Neuronal stem cell (in vitro differentiated cells): ENCODE results near the gene C3.
A peak's percentile ranks its signal among the peaks of the same experiment; 100 is the strongest.

Experiments used
- DNase-seq: peaks from one replicate; pipeline ENCODE4 v3.0.0-alpha.2; 2013; ENCODE audit warnings: low spot score
- H2AFZ ChIP-seq: one replicate; pipeline ENCODE4 v1.6.1; 2013; ENCODE audit warnings: mild to moderate bottlenecking, low read length, inconsistent platforms
- H2AK5ac ChIP-seq: 2 replicates; pipeline ENCODE4 v1.6.1; 2013; ENCODE audit warnings: low read depth, mild to moderate bottlenecking, inconsistent platforms, low read length, moderate library complexity, mixed read lengths
- H2BK120ac ChIP-seq: 2 replicates; pipeline ENCODE4 v1.6.1; 2013; ENCODE audit warnings: low read depth, mild to moderate bottlenecking, inconsistent platforms, low read length, moderate library complexity, mixed read lengths
- H2BK12ac ChIP-seq: one replicate; pipeline ENCODE4 v1.6.1; 2013; ENCODE audit warnings: low read length, inconsistent platforms
- H2BK15ac ChIP-seq: 2 replicates; pipeline ENCODE4 v1.6.1; 2013; ENCODE audit warnings: mild to moderate bottlenecking, low read length, inconsistent platforms, mixed read lengths
- H2BK5ac ChIP-seq: one replicate; pipeline ENCODE4 v1.6.1; 2013; ENCODE audit warnings: inconsistent platforms, mild to moderate bottlenecking, low read length, moderate library complexity
- H3K14ac ChIP-seq: one replicate; pipeline ENCODE4 v1.6.1; 2013; ENCODE audit warnings: low read length, inconsistent platforms
- H3K18ac ChIP-seq: 2 replicates; pipeline ENCODE4 v1.6.1; 2013; ENCODE audit warnings: low read length, inconsistent platforms
- H3K23ac ChIP-seq: 2 replicates; pipeline ENCODE4 v1.6.1; 2013; ENCODE audit warnings: low read depth, mild to moderate bottlenecking, mixed read lengths, low read length, inconsistent platforms; ENCODE audit not compliant: poor library complexity
- H3K27ac ChIP-seq: replicated peaks from 3 replicates; pipeline ENCODE4 v1.5.1; 2013; ENCODE audit warnings: low read length, inconsistent platforms
- H3K27me3 ChIP-seq, 3 experiments: 2 replicates each; pipeline ENCODE4 v1.6.1; 2013; ENCODE audit warnings: low read length in 3 of 3, mild to moderate bottlenecking in 2 of 3, inconsistent platforms in 1 of 3, low read depth in 1 of 3, mixed read lengths in 1 of 3, moderate library complexity in 1 of 3; ENCODE audit not compliant: control insufficient read depth in 3 of 3, insufficient read depth in 3 of 3
- H3K36me3 ChIP-seq, 2 donors: replicated peaks in 1 of 2; 2 replicates each; pipeline ENCODE4 v1.6.1; 2013; ENCODE audit warnings: low read length in 2 of 2; ENCODE audit not compliant: control insufficient read depth in 2 of 2, insufficient read depth in 2 of 2
- H3K4ac ChIP-seq: 2 replicates; pipeline ENCODE4 v1.6.1; 2013; ENCODE audit warnings: inconsistent platforms, mild to moderate bottlenecking, low read length, moderate library complexity
- H3K4me1 ChIP-seq, 2 donors: 1 replicate in 1 of 2; 2 replicates in 1 of 2; pipeline ENCODE4 v1.6.1; 2013; ENCODE audit warnings: low read length in 2 of 2, low read depth in 1 of 2; ENCODE audit not compliant: control insufficient read depth in 2 of 2, insufficient read depth in 1 of 2
- H3K4me2 ChIP-seq: one replicate; pipeline ENCODE4 v1.6.1; 2013; ENCODE audit warnings: mild to moderate bottlenecking, low read length, inconsistent platforms; ENCODE audit not compliant: insufficient read depth, poor library complexity, severe bottlenecking
- H3K4me3 ChIP-seq, 2 donors: 2 replicates each; pipeline ENCODE4 v1.5.1; 2013; ENCODE audit warnings: low read length in 2 of 2, mild to moderate bottlenecking in 2 of 2, inconsistent platforms in 1 of 2, moderate library complexity in 1 of 2
- H3K79me1 ChIP-seq: one replicate; pipeline ENCODE4 v1.6.1; 2013; ENCODE audit warnings: low read depth, mild to moderate bottlenecking, inconsistent platforms, low read length, moderate library complexity
- H3K9ac ChIP-seq: one replicate; pipeline ENCODE4 v1.6.1; 2013; ENCODE audit warnings: mild to moderate bottlenecking, low read depth, low read length, inconsistent platforms; ENCODE audit not compliant: poor library complexity
- H3K9me3 ChIP-seq, 2 donors: replicated peaks in 1 of 2; 2 replicates each; pipeline versions ENCODE3 to v1.6.1; 2013; ENCODE audit warnings: low read length in 2 of 2, mild to moderate bottlenecking in 2 of 2, inconsistent platforms in 1 of 2, low read depth in 1 of 2, mixed read lengths in 1 of 2, moderate library complexity in 1 of 2; ENCODE audit not compliant: control insufficient read depth in 2 of 2, insufficient read depth in 1 of 2
- H4K8ac ChIP-seq: one replicate; pipeline ENCODE4 v1.6.1; 2013; ENCODE audit warnings: low read depth, mild to moderate bottlenecking, inconsistent platforms, low read length, moderate library complexity
- H4K91ac ChIP-seq: one replicate; pipeline ENCODE4 v1.6.1; 2013; ENCODE audit warnings: low read length, low read depth, mild to moderate bottlenecking, inconsistent platforms; ENCODE audit not compliant: poor library complexity
- WGBS, 2 donors: extraction: QIAGEN DNeasy Blood & Tissue Kit; methylation state at CpG; one replicate each; pipeline ENCODE4 v1.1.7; 2013; ENCODE audit warnings: missing lambda C conversion rate in 2 of 2, mixed read lengths in 1 of 2; ENCODE audit not compliant: insufficient read length in 2 of 2, insufficient replicate concordance in 1 of 2; ENCODE audit errors: extremely low coverage in 2 of 2; 5-methylcytosine and 5-hydroxymethylcytosine counted together

Gene C3

DNA sequence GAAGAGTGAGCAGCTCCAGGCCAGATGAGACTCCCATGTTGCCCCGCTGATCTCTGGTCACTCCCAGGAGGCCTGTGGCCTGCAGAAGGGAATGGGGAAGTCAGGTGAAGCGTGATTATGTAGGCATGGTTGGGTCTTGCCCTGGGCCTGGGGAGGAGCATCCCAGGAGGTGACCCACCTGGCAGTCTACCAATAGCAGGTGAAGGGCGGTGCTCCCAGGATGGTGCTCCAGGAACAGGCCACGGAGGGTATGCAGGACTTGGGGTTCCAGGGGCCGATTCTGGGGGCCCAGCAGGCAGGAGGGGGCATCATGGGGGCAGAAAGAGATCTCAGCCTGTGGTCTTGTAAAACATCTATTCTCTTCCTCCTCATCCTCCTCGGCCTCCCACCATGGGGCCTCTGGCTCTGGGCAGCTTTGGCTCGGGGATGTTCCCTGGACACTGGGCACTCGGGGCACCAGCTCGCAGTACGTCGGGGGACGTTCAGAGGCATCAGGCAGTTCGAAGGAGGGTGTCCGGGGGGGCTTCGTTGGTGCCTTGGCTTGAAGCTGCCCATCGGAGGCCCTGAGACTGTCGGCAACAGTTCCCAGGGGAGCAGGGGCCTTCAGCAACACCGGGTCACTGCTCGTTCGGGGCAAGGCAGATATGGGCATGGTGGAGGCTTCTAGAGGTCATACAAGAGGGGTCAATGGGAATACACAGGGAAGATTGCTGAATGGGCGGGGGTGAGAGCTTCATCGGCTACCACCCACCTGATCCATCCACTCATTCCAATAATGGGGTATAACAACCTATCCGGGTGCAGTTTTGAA is 34.4 kb upstream of the C3 start:
- no peak overlapping the region for H2AFZ ChIP-seq
- H3K18ac ChIP-seq: peak overlapping the region; percentile 38
- peaks cover 13 to 23% of the 10 kb centered on the region in 2 donors for H3K36me3 ChIP-seq
- peak overlapping the region; percentile 88 for H2AK5ac ChIP-seq
- H4K8ac ChIP-seq: no peak overlapping the region
- H3K9me3 ChIP-seq: no peaks in the 10 kb centered on the region
- no peak overlapping the region for H3K23ac ChIP-seq
- DNase-seq: no peak
- H2BK5ac ChIP-seq: peak overlapping the region; percentile 0
- no peak overlapping the region for H3K4me2 ChIP-seq
- H2BK15ac ChIP-seq: no peak overlapping the region
- no peaks in the 10 kb centered on the region for H3K79me1 ChIP-seq
- no peak overlapping the region for H3K4ac ChIP-seq
- H3K27ac ChIP-seq: no peak overlapping the region
- no peak overlapping the region for H4K91ac ChIP-seq
- no peak overlapping the region for H3K4me3 ChIP-seq
- H2BK120ac ChIP-seq: no peak overlapping the region
- H3K4me1 ChIP-seq: peaks cover 0 to 5% of the 10 kb centered on the region in 2 donors
- no peaks in the 10 kb centered on the region for H3K27me3 ChIP-seq
- no CpG with 5 or more reads among the region's 23 CpGs for WGBS, 2 donors
- H2BK12ac ChIP-seq: no peak overlapping the region
- H3K9ac ChIP-seq: no peak overlapping the region
- no peak overlapping the region for H3K14ac ChIP-seq

DNA sequence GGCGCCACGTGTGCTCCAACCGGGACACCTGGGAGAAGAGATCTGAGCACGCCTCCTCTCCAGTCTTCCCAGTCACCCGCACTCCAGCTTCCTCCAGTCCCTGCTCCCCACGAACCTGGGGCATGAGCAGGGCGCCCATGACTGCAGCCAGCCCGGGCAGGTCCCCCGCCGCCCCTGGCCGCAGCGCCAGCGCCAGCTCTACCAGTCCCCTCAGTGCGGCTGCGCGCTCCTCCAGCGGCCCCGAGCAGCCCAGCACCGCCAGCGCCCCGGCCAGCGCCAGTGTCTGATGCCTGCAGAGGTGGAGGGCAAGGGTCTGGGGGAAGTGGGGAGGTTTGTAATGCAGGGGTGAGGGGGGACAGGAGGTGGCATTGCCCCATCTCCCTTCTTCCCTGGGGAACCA is 33.7 kb upstream of the C3 start:
- Histone ChIP-seq H3K9me3 (no peaks in the 10 kb centered on the region), H3K4me2 (no peak overlapping the region)
- no CpG with 5 or more reads among the region's 22 CpGs for WGBS, 2 donors

DNA sequence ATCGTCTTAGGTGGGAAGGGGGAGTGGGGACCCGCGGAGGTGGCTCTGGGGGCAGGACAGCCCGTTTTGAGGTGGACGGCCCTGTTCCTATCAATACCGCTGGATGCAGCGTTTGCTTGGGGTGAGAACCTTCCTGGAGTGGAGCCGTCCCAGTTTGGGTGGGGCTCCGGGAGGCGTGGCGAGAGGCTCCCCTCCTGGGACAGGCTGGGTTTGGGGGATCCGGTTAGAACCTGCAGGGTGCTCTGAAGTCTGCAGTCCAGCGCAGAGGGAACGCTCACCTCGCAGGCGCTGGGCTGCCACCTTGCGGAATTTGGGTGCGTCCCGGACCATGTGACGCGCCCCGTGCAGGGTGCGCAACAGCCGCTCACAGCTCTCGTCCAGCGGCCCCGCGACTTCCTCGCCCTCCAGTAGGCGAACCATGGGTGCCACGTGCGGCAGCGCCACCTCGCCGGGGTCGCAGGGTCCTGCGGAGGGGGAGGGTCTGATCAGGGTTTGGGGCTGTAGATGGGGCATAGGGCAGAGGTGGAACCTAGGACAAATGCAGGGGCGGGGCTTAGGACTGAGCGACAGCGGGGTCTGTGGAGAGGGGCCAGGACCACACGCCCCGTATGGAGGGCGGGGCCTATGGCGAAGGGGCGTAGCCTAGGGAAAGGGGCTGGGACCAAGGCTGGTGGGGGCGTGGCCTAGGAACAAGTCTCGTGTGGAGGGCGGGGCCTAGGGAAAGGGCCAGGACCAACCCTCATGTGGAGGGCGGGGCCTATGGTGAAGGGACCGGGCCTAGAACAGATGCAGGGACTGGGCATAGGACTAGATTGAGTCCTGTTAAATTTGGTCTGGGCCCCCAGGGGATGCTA is 33.0 kb upstream of the C3 start:
- Histone ChIP-seq H2AFZ (no peak overlapping the region), H3K79me1 (no peaks in the 10 kb centered on the region), H3K36me3 (peaks cover 19 to 37% of the 10 kb centered on the region in 2 donors), H3K23ac (peak overlapping the region; percentile 98), H3K9me3 (no peaks in the 10 kb centered on the region), H2BK15ac (no peak overlapping the region), H3K14ac (peak overlapping the region; percentile 94), H2BK12ac (no peak overlapping the region), H3K18ac (peak overlapping the region; percentile 96), H3K4me1 (peaks cover 0 to 5% of the 10 kb centered on the region in 2 donors), H3K4me2 (peak overlapping the region; percentile 89), H2BK120ac (no peak overlapping the region), H3K9ac (peak overlapping the region; percentile 77), H4K91ac (no peak overlapping the region), H3K27ac (peak overlapping the region; percentile 44), H3K27me3 (no peaks in the 10 kb centered on the region), H2AK5ac (peak overlapping the region; percentile 88), H2BK5ac (no peak overlapping the region), H3K4ac (no peak overlapping the region), H4K8ac (no peak overlapping the region), H3K4me3 (peak overlapping the region in 1 of 2 donors; percentile 72)
- DNase-seq: peak; percentile 90
- WGBS, 2 donors: no CpG with 5 or more reads among the region's 50 CpGs

More for the DNA sequence above, 33.7 kb upstream of the C3 start:
- H2BK5ac ChIP-seq: peak overlapping the region; percentile 0
- peak overlapping the region; percentile 10 for H2BK12ac ChIP-seq
- peak overlapping the region; percentile 94 for H3K14ac ChIP-seq
- H4K91ac ChIP-seq: no peak overlapping the region
- no peak overlapping the region for H3K4me3 ChIP-seq
- peak overlapping the region; percentile 88 for H2AK5ac ChIP-seq
- peak overlapping the region; percentile 98 for H3K23ac ChIP-seq
- no peak overlapping the region for H2AFZ ChIP-seq
- H3K36me3 ChIP-seq: peaks cover 18 to 30% of the 10 kb centered on the region in 2 donors
- peak overlapping the region; percentile 21 for H2BK15ac ChIP-seq
- no peak overlapping the region for H3K27ac ChIP-seq
- no peak for DNase-seq
- peaks cover 0 to 5% of the 10 kb centered on the region in 2 donors for H3K4me1 ChIP-seq
- peak overlapping the region; percentile 80 for H3K18ac ChIP-seq
- no peaks in the 10 kb centered on the region for H3K27me3 ChIP-seq
- H3K9ac ChIP-seq: no peak overlapping the region
- no peak overlapping the region for H4K8ac ChIP-seq
- H2BK120ac ChIP-seq: no peak overlapping the region
- no peaks in the 10 kb centered on the region for H3K79me1 ChIP-seq
- H3K4ac ChIP-seq: no peak overlapping the region
